ENCODE data around the gene CLCC1. TPM values are rescaled to one million over a fixed set of nuclear protein-coding genes. Genes with fewer than 3 reads are reported as not detected.

The CLCC1 gene
- total RNA-seq, 1 donor from 2014 or later: 51.1 TPM

DNA sequence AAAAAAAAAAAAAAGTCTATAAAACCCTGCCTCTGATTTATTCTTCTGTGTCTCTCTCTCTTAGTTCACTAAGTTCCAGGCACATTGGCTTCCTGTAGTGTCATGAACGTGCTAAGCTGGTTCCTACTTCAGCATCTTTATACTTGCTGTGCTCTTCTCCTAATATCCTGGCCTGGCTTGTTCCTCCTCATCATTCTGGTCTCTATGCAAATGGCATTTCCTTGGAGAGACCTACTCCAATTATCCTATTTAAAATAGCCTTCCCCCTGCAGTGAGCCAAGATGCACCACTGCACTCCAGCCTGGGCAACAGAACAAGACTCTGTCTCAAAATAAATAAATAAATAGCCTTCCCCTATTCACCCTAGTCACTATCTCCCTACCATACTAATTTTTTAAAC, 9.7 kb upstream of the CLCC1 start:
- no peak overlapping the region for H3K27ac Mint-ChIP-seq (ENCODE audit: unreplicated experiment)
- H3K4me1 Mint-ChIP-seq (ENCODE audit: unreplicated experiment): no peaks in the 10 kb centered on the region
- H3K4me3 Mint-ChIP-seq (ENCODE audit: unreplicated experiment): no peak overlapping the region
- H3K27me3 Mint-ChIP-seq (ENCODE audit: unreplicated experiment): no peaks in the 10 kb centered on the region
- no peak for DNase-seq (ENCODE audit: extremely low spot score, unreplicated experiment)
- no peaks in the 10 kb centered on the region for H3K9me3 Mint-ChIP-seq (ENCODE audit: unreplicated experiment)
- H3K36me3 Mint-ChIP-seq (ENCODE audit: unreplicated experiment): peaks cover 32% of the 10 kb centered on the region
- TF ChIP-seq, protein P1, sequence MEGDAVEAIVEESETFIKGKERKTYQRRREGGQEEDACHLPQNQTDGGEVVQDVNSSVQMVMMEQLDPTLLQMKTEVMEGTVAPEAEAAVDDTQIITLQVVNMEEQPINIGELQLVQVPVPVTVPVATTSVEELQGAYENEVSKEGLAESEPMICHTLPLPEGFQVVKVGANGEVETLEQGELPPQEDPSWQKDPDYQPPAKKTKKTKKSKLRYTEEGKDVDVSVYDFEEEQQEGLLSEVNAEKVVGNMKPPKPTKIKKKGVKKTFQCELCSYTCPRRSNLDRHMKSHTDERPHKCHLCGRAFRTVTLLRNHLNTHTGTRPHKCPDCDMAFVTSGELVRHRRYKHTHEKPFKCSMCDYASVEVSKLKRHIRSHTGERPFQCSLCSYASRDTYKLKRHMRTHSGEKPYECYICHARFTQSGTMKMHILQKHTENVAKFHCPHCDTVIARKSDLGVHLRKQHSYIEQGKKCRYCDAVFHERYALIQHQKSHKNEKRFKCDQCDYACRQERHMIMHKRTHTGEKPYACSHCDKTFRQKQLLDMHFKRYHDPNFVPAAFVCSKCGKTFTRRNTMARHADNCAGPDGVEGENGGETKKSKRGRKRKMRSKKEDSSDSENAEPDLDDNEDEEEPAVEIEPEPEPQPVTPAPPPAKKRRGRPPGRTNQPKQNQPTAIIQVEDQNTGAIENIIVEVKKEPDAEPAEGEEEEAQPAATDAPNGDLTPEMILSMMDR (IDR thresholded peaks at IDR 0.05): no peak

DNA sequence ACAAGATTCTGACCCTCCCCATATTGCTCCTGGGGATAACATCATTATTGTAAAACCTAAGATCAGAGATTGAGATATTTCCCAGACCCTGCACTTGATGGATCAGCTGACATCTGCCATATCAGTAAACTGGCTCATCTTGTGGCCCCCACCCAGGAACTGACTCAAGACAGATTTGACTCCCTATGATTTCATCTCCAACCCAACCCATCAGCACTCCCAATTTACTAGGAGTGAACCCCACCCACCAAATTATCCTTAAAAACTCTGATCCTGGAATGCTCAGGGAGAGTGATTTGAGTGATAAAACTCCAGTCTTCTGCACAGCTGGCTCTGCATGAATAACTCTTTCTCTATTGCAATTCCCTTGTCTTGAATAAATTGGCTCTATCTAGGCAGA, 6.1 kb upstream of the CLCC1 start:
- Mint-ChIP-seq H3K4me1 (ENCODE audit: unreplicated experiment) (no peaks in the 10 kb centered on the region), H3K27me3 (ENCODE audit: unreplicated experiment) (no peaks in the 10 kb centered on the region), H3K4me3 (ENCODE audit: unreplicated experiment) (no peak overlapping the region), H3K36me3 (ENCODE audit: unreplicated experiment) (peaks cover 29% of the 10 kb centered on the region), H3K9me3 (ENCODE audit: unreplicated experiment) (no peaks in the 10 kb centered on the region), H3K27ac (ENCODE audit: unreplicated experiment) (no peak overlapping the region)
- DNase-seq (ENCODE audit: extremely low spot score, unreplicated experiment): no peak
- TF ChIP-seq, protein P1 (IDR thresholded peaks at IDR 0.05): no peak

DNA sequence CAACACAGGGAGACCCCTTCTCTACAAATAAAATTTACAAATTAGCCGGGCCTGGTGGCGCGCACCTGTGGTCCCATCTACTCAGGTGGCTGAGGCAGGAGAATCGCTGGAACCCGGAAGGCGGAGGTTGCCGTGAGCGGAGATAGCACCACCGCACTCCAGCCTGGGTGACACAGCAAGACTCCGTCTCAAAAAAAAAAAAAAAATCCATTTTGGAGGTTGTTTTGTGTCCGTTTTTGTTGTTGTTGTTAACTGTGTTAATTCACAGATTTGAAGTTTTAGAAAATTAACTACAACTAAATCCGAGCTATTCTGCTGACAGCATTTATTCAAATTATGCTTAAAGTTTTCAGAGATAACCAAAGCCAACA, 618 bp downstream of the CLCC1 start:
- DNase-seq (ENCODE audit: extremely low spot score, unreplicated experiment): no peak
- TF ChIP-seq, protein P1 (IDR thresholded peaks at IDR 0.05): no peak
- Mint-ChIP-seq H3K27me3 (ENCODE audit: unreplicated experiment) (no peaks in the 10 kb centered on the region), H3K27ac (ENCODE audit: unreplicated experiment) (peak overlapping the region; percentile 93), H3K9me3 (ENCODE audit: unreplicated experiment) (no peaks in the 10 kb centered on the region), H3K36me3 (ENCODE audit: unreplicated experiment) (peaks cover 9% of the 10 kb centered on the region), H3K4me3 (ENCODE audit: unreplicated experiment) (peak overlapping the region; percentile 85), H3K4me1 (ENCODE audit: unreplicated experiment) (peaks cover 25% of the 10 kb centered on the region)

DNA sequence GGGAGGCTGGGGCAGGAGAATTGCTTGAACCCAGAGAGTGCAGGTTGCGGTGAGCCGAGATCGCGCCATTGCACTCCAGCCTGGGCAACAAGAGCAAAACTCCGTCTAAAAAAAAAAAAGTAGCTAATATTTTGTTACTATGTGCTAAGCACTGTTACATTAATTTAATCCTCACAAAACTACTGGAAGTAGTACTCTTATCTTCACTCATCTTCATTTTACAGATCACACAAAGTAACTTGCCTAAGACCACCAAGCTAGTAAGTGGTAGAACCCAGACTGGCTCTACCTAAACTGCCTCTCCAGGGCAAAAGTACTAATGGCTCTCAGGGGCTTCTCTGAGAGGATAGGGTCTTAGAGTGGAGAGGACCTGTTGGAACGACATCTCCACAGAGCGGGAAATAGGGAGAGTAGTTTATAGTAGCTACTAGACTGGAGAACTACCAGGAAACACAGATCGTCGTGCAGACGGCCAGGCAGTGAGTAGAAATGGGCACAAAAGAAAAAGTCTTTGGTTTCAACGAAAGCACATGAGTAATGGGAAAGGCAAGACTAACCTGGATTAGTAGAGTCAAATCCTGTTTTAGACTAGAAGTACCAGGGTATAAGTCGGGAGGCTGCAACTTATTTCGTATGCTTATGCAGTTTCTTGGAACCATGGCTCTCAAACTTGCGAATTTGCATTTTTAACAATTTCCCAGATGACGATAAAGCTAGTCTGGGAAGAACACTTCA, 1.4 kb downstream of the CLCC1 start:
- H3K36me3 Mint-ChIP-seq (ENCODE audit: unreplicated experiment): peaks cover 7% of the 10 kb centered on the region
- no peaks in the 10 kb centered on the region for H3K9me3 Mint-ChIP-seq (ENCODE audit: unreplicated experiment)
- TF ChIP-seq, protein P1 (IDR thresholded peaks at IDR 0.05): no peak
- peaks cover 26% of the 10 kb centered on the region for H3K4me1 Mint-ChIP-seq (ENCODE audit: unreplicated experiment)
- H3K27me3 Mint-ChIP-seq (ENCODE audit: unreplicated experiment): no peaks in the 10 kb centered on the region
- peak overlapping the region; percentile 85 for H3K4me3 Mint-ChIP-seq (ENCODE audit: unreplicated experiment)
- no peak for DNase-seq (ENCODE audit: extremely low spot score, unreplicated experiment)
- H3K27ac Mint-ChIP-seq (ENCODE audit: unreplicated experiment): peak overlapping the region; percentile 93

DNA sequence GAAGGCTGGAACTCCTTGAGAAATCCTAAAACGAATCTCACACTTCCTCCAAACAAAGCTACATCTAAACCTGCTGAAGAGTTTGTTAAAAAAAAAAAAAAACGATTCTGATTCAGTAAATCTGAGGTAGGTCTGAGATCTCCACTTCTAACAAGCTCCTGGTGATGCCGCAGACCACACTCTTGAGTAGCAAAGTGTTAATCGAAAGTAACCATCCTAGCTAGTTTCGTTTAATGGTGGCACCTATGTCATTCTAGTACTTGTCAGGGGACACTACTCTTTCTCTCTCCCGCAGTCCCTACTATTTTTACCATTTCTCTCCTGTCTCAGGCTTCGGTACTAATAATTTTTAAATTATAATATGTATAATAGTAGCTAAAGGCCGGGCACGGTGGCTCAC, 2.1 kb downstream of the CLCC1 start:
- peaks cover 26% of the 10 kb centered on the region for H3K4me1 Mint-ChIP-seq (ENCODE audit: unreplicated experiment)
- no peaks in the 10 kb centered on the region for H3K27me3 Mint-ChIP-seq (ENCODE audit: unreplicated experiment)
- peaks cover 8% of the 10 kb centered on the region for H3K36me3 Mint-ChIP-seq (ENCODE audit: unreplicated experiment)
- DNase-seq (ENCODE audit: extremely low spot score, unreplicated experiment): no peak
- H3K9me3 Mint-ChIP-seq (ENCODE audit: unreplicated experiment): no peaks in the 10 kb centered on the region
- TF ChIP-seq, protein P1 (IDR thresholded peaks at IDR 0.05): no peak
- no peak overlapping the region for H3K27ac Mint-ChIP-seq (ENCODE audit: unreplicated experiment)
- no peak overlapping the region for H3K4me3 Mint-ChIP-seq (ENCODE audit: unreplicated experiment)
